RWPE2 (cell line): ENCODE data around the gene SLC9A9.

Experiments used
- ATAC-seq: fragments of 200-7000 bp; cut with Tn5 transposase; 3 replicates; pipeline ENCODE4 v1.9.1; 2021; ENCODE audit warnings: low read depth
- DNase-seq: peaks from one replicate; pipeline ENCODE4 v3.0.0-alpha.2; 2020; ENCODE audit warnings: low spot score
- H3K27ac ChIP-seq: fragments of 450-650 bp; 2 replicates; pipeline ENCODE4 v1.5.1; 2017; ENCODE audit warnings: mild to moderate bottlenecking; ENCODE audit not compliant: poor library complexity, severe bottlenecking
- H3K27me3 ChIP-seq: fragments of 250-450 bp; sonication (Bioruptor Pico); 2 replicates; pipeline ENCODE4 v1.5.1; 2021; ENCODE audit warnings: mild to moderate bottlenecking, moderate library complexity; ENCODE audit not compliant: insufficient read depth, poor library complexity, severe bottlenecking
- H3K36me3 ChIP-seq: fragments of 250-450 bp; sonication (Bioruptor Pico); 2 replicates; pipeline ENCODE4 v1.5.1; 2020; ENCODE audit warnings: low read depth, mild to moderate bottlenecking, moderate library complexity
- H3K4me1 ChIP-seq: fragments of 250-450 bp; sonication (Bioruptor Pico); 2 replicates; pipeline ENCODE4 v1.5.1; 2021; ENCODE audit warnings: mild to moderate bottlenecking, moderate library complexity; ENCODE audit not compliant: insufficient read depth, poor library complexity, severe bottlenecking
- H3K4me3 ChIP-seq: fragments of 250-450 bp; sonication (Bioruptor Pico); 2 replicates; pipeline ENCODE4 v1.5.1; 2021; ENCODE audit warnings: mild to moderate bottlenecking, moderate library complexity; ENCODE audit not compliant: severe bottlenecking
- H3K9me3 ChIP-seq: fragments of 250-450 bp; sonication (Bioruptor Pico); 2 replicates; pipeline ENCODE4 v1.5.1; 2021; ENCODE audit warnings: mild to moderate bottlenecking, moderate library complexity; ENCODE audit not compliant: severe bottlenecking
- TF ChIP-seq, protein P1 (sequence below): fragments of 450-650 bp; IDR thresholded peaks from one replicate; pipeline ENCODE4 v1.5.1; 2017; ENCODE audit warnings: mild to moderate bottlenecking, moderate library complexity; ENCODE audit not compliant: poor library complexity, severe bottlenecking

Gene SLC9A9

DNA sequence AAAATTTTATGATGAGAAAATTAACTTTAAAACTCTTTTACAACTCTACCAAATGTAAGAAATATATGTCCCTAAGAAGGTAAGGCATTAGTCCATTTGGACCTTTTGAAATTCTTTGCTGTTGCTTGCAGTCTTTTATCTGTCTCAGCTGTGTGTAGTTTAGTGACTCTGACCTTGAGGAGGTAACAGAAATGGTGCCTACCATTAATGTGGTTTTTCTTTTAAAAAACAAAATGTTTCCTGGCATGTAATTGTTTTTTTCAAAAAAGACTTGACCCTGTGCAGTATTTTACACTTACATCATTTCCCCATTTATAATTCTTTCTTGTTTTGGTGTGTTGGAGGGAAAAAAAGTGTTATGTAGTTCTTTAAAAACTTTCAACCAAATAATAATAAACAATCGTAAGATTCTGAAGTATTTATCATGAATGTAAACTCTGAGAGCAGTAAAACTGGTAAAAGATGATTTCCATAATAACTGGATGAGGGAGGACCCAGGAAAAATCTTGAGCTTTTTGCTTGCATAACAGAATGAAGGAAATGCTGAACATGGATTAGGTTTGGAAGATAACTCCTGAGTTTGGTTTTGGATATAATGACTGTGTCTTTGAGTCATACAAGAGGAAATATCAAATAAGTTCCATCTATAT lies 503.6 kb downstream of the SLC9A9 start:
- no peaks in the 10 kb centered on the region for H3K27me3 ChIP-seq
- no peaks in the 10 kb centered on the region for H3K36me3 ChIP-seq
- ATAC-seq (no peak), DNase-seq (no peak)
- no peaks in the 10 kb centered on the region for H3K9me3 ChIP-seq
- no peak overlapping the region for H3K27ac ChIP-seq
- H3K4me1 ChIP-seq: no peaks in the 10 kb centered on the region
- TF ChIP-seq, protein P1, sequence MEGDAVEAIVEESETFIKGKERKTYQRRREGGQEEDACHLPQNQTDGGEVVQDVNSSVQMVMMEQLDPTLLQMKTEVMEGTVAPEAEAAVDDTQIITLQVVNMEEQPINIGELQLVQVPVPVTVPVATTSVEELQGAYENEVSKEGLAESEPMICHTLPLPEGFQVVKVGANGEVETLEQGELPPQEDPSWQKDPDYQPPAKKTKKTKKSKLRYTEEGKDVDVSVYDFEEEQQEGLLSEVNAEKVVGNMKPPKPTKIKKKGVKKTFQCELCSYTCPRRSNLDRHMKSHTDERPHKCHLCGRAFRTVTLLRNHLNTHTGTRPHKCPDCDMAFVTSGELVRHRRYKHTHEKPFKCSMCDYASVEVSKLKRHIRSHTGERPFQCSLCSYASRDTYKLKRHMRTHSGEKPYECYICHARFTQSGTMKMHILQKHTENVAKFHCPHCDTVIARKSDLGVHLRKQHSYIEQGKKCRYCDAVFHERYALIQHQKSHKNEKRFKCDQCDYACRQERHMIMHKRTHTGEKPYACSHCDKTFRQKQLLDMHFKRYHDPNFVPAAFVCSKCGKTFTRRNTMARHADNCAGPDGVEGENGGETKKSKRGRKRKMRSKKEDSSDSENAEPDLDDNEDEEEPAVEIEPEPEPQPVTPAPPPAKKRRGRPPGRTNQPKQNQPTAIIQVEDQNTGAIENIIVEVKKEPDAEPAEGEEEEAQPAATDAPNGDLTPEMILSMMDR: no peak
- no peak overlapping the region for H3K4me3 ChIP-seq

DNA sequence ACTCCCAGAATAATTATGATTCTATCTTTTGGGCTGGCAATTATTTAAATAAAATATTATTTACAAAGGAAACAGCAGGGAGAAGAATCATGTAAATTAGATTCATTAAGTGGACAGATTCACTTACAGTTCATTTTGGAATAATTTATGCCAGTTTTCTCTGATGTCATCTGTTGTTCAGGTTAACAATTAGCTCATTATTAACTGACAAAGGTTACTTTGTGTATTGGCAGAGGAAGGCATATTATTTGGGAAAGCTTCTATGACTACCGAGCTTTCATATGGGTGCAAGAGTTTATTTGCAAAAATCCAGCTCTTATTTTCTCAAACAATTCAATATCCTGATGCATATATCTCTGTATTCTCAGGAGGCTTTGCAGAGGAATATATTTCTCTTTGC lies 504.3 kb downstream of the SLC9A9 start:
- Histone ChIP-seq H3K4me3 (no peak overlapping the region), H3K27ac (no peak overlapping the region), H3K27me3 (no peaks in the 10 kb centered on the region), H3K9me3 (no peaks in the 10 kb centered on the region), H3K4me1 (no peaks in the 10 kb centered on the region), H3K36me3 (no peaks in the 10 kb centered on the region)
- no peak for ATAC-seq
- DNase-seq: no peak
- TF ChIP-seq, protein P1: no peak

DNA sequence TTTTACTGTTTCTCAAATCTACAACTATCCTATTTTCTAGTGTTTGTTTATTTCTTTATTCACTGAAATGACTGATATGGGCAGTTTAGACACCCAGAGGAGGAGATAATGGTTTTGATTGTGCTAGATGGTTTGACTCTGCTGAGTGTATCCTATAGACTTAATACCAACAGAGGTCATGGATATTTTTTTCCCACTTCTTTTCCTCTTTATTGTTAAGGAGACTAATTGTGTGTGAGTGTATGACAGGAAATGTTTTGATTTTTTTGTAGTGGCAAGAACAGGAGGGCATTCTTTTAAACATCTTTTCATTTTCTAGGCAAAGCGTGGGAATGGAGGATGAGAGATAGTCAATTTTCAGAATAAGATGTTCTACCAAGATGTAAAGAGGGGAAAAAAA lies 505.2 kb downstream of the SLC9A9 start:
- Histone ChIP-seq H3K4me1 (no peaks in the 10 kb centered on the region), H3K27me3 (no peaks in the 10 kb centered on the region), H3K4me3 (no peak overlapping the region), H3K36me3 (no peaks in the 10 kb centered on the region), H3K9me3 (no peaks in the 10 kb centered on the region), H3K27ac (no peak overlapping the region)
- DNase-seq (no peak), ATAC-seq (no peak)
- TF ChIP-seq, protein P1: no peak

DNA sequence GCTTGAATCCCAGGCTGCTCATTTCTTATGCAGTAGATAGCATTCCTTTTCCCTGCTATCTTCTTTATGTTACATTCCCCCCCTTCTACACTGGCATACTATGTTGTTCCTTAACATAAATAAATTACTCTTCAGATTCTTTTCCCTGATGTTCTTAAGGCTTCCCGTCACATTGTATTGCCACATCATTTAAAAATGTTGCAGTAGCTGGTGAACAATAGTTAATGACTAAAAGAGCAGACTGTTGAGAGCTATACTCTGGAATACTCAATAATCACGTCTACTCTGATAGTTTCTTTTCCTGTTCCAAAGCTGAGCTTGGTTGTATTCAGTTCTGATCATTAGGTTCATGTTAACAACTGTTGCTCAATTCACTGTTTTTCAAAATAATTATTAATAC lies 508.8 kb downstream of the SLC9A9 start:
- no peak overlapping the region for H3K27ac ChIP-seq
- ATAC-seq: no peak
- DNase-seq: no peak

DNA sequence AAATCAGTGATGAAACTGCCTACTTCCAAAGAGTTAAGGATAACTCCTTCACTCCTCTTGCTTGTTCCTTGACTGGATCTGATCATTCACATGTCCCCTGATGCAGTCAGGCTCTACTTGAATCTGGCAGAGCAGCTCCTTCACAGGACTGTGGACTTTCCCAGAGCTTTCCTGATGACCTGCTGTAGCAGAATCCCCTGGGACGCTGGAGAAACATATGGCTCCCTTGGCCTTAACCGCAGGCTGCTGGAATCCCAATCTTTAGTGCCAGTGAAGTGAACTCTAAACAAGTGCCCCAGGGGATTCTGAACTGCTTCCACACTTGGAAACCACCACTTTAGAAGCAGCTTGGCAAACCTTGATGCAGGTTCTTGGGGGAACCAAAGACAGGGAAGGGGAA lies 510.9 kb downstream of the SLC9A9 start:
- TF ChIP-seq, protein P1: no peak
- Histone ChIP-seq H3K9me3 (no peaks in the 10 kb centered on the region), H3K4me3 (no peak overlapping the region), H3K27me3 (no peaks in the 10 kb centered on the region), H3K4me1 (no peaks in the 10 kb centered on the region), H3K27ac (no peak overlapping the region), H3K36me3 (no peaks in the 10 kb centered on the region)
- ATAC-seq (no peak), DNase-seq (no peak)

More for the DNA sequence above, 508.8 kb downstream of the SLC9A9 start:
- H3K36me3 ChIP-seq: no peaks in the 10 kb centered on the region
- no peaks in the 10 kb centered on the region for H3K4me1 ChIP-seq
- no peak overlapping the region for H3K4me3 ChIP-seq
- H3K9me3 ChIP-seq: no peaks in the 10 kb centered on the region
- TF ChIP-seq, protein P1: no peak
- no peaks in the 10 kb centered on the region for H3K27me3 ChIP-seq
